Type B pancreatic cell (in vitro differentiated cells): Measurements from ENCODE around the gene CLEC19A. TPM values are rescaled to one million over a fixed set of nuclear protein-coding genes. Genes with fewer than 3 reads are reported as not detected.

Source experiments
- DNase-seq: peaks from one replicate; pipeline ENCODE4 v3.0.0; 2021; ENCODE audit warnings: mixed read lengths; ENCODE audit not compliant: unreplicated experiment; ENCODE audit errors: extremely low spot score
- H3K27ac Mint-ChIP-seq: 2 replicates; pipeline ENCODE4 v1.8.0; 2021; ENCODE audit warnings: mild to moderate bottlenecking, mixed read lengths
- H3K27me3 Mint-ChIP-seq: 2 replicates; pipeline ENCODE4 v1.8.0; 2021; ENCODE audit warnings: mixed read lengths
- H3K36me3 Mint-ChIP-seq: 2 replicates; pipeline ENCODE4 v1.8.0; 2021; ENCODE audit warnings: mixed read lengths
- H3K4me1 Mint-ChIP-seq: one replicate; pipeline ENCODE4 v1.8.0; 2021; ENCODE audit warnings: mixed read lengths; ENCODE audit not compliant: unreplicated experiment
- H3K4me3 Mint-ChIP-seq: 2 replicates; pipeline ENCODE4 v1.8.0; 2021; ENCODE audit warnings: mild to moderate bottlenecking, mixed read lengths
- H3K9me3 Mint-ChIP-seq: 2 replicates; pipeline ENCODE4 v1.8.0; 2021; ENCODE audit warnings: mixed read lengths
- CTCF ChIP-seq: fragments of 200-600 bp; sonication (generic); conservative IDR thresholded peaks from 2 replicates; pipeline ENCODE4 v1.5.0; 2021; ENCODE audit warnings: antibody characterized with exemption, mild to moderate bottlenecking
- total RNA-seq: library from RNA; stranded (reverse); gene quantifications from 2 replicates; pipeline ENCODE4 v1.2.1, GENCODE V29; 2021; ENCODE audit warnings: low replicate concordance

Gene CLEC19A
- total RNA-seq, 1 donor from 2014 or later, result not detected

DNA sequence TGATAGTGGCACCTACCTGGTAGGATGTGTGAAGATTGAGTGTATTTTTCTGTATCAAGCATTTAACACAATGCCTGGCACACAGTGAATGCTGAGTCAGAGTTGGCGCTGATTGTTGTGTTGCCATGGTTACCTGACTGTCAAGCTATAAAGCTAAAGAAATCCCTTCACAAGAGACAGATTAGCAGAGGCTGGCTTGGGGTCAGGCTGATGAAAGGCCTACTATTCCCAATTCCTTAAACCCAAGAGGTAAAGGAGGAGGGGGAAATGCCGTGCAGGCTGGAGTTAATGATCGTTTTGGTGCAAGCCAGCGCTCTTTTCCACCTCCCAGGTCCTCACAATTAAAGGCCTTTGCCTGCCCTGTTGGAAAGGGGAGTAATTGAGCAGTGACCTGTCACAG, 5.9 kb downstream of the CLEC19A start:
- peaks cover 25% of the 10 kb centered on the region for H3K4me1 Mint-ChIP-seq
- H3K9me3 Mint-ChIP-seq, result no peaks in the 10 kb centered on the region
- no peak overlapping the region for H3K27ac Mint-ChIP-seq

GRCh38 chr16:19292186-19292585, 6.7 kb downstream of the CLEC19A start:
- Mint-ChIP-seq H3K36me3 (no peaks in the 10 kb centered on the region), H3K4me3 (no peak overlapping the region), H3K27me3 (peaks cover 12% of the 10 kb centered on the region), H3K4me1 (peaks cover 25% of the 10 kb centered on the region), H3K27ac (no peak overlapping the region), H3K9me3 (no peaks in the 10 kb centered on the region)
- TF ChIP-seq CTCF, result no peak
- no peak for DNase-seq

More for the DNA sequence above, 5.9 kb downstream of the CLEC19A start:
- Mint-ChIP-seq H3K4me3 (no peak overlapping the region), H3K36me3 (no peaks in the 10 kb centered on the region), H3K27me3 (peaks cover 12% of the 10 kb centered on the region)
- DNase-seq, result no peak
- TF ChIP-seq CTCF, result no peak

DNA sequence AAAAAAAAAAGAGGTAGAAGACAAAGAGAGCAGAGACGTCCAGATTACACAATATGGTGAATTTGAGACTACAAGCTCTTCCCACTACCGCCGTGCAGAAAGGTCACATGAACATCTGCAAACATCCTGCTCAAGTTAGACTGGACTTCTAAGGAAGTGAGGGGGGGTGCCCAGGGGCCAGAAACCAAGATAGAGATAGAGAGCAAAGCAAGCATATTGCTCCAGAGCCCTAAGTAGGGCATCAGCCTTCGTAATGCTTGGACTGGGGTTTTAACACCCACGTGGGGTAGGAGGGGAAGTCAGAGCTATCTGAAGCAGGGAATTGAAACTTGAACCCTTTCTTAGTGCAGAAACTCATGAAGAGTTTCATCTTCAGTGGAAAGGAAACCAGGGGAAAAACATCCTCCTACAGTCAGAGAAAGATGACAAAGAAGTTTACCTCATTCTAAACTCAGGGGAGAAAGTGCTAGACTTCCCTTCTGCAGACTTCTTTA, 8.7 kb downstream of the CLEC19A start:
- Mint-ChIP-seq H3K36me3 (no peaks in the 10 kb centered on the region), H3K27ac (no peak overlapping the region), H3K9me3 (no peaks in the 10 kb centered on the region), H3K4me1 (peaks cover 25% of the 10 kb centered on the region), H3K27me3 (peaks cover 11% of the 10 kb centered on the region), H3K4me3 (no peak overlapping the region)
- DNase-seq, result no peak
- TF ChIP-seq CTCF, result no peak

DNA sequence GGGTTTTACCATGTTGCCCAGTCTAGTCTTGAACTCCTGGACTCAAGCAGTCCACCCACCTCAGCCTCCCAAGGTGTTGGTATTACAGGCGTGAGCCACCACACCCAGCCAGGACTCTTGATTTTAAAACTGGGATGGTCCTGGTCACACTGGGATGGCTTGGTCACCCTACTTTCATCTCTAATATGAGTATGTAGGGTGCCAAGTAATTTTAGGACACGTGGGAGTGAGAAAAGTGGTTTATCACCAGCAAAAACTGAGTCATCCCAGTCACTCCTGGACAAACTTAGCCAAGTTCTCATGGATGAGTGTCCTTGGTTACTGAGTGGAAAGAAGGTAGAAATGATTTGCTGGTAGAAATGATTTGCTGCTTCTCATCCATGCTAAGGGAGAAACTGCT, 9.9 kb downstream of the CLEC19A start:
- DNase-seq, result no peak
- no peak overlapping the region for H3K4me3 Mint-ChIP-seq
- no peak for TF ChIP-seq CTCF
- H3K4me1 Mint-ChIP-seq, result peaks cover 22% of the 10 kb centered on the region
- H3K27ac Mint-ChIP-seq, result no peak overlapping the region
- H3K9me3 Mint-ChIP-seq, result no peaks in the 10 kb centered on the region
- no peaks in the 10 kb centered on the region for H3K36me3 Mint-ChIP-seq
- H3K27me3 Mint-ChIP-seq, result peaks cover 14% of the 10 kb centered on the region

GRCh38 chr16:19297454-19297853, 11.9 kb downstream of the CLEC19A start:
- H3K36me3 Mint-ChIP-seq, result no peaks in the 10 kb centered on the region
- no peaks in the 10 kb centered on the region for H3K9me3 Mint-ChIP-seq
- DNase-seq, result no peak
- no peak for TF ChIP-seq CTCF
- no peak overlapping the region for H3K4me3 Mint-ChIP-seq
- H3K4me1 Mint-ChIP-seq, result peaks cover 10% of the 10 kb centered on the region
- H3K27ac Mint-ChIP-seq, result no peak overlapping the region
- H3K27me3 Mint-ChIP-seq, result peaks cover 14% of the 10 kb centered on the region

GRCh38 chr16:19299565-19299964, 14.0 kb downstream of the CLEC19A start:
- no peak for DNase-seq
- no peak overlapping the region for H3K4me3 Mint-ChIP-seq
- peaks cover 3% of the 10 kb centered on the region for H3K4me1 Mint-ChIP-seq
- TF ChIP-seq CTCF, result no peak
- no peaks in the 10 kb centered on the region for H3K9me3 Mint-ChIP-seq
- H3K36me3 Mint-ChIP-seq, result no peaks in the 10 kb centered on the region
- no peak overlapping the region for H3K27ac Mint-ChIP-seq
- peaks cover 7% of the 10 kb centered on the region for H3K27me3 Mint-ChIP-seq
